Natural killer cell treated with Interleukin-12 subunit alpha and Interleukin-12 subunit beta and Interleukin-15 and Interleukin-18, amount 100 ng/mL, for 72 hours (primary cell): ENCODE results near the gene LUC7L. TPM values are rescaled to one million over a fixed set of nuclear protein-coding genes. Genes with fewer than 3 reads are reported as not detected.

ENCODE experiments used
- ATAC-seq, 2 donors: fragments of 150-1000 bp; cut with Tn5 transposase in 1 of 2; sonication (Bioruptor Pico), chemical (Tn5 transposase) in 1 of 2; 2 replicates each; pipeline ENCODE4 v1.10.0; 2021
- DNase-seq: peaks from one replicate; pipeline ENCODE4 v3.0.0; 2022; ENCODE audit warnings: low spot score
- H3K27ac Mint-ChIP-seq, 2 donors: 1 replicate in 1 of 2; 2 replicates in 1 of 2; pipeline ENCODE4 v1.8.0; 2022; ENCODE audit warnings: mixed read lengths in 2 of 2, mild to moderate bottlenecking in 1 of 2, moderate library complexity in 1 of 2
- H3K27me3 Mint-ChIP-seq, 2 donors: 1 replicate in 1 of 2; 2 replicates in 1 of 2; pipeline ENCODE4 v1.8.0; 2022; ENCODE audit warnings: mixed read lengths in 2 of 2
- H3K36me3 Mint-ChIP-seq: one replicate; pipeline ENCODE4 v1.8.0; 2022; ENCODE audit warnings: mixed read lengths
- H3K4me1 Mint-ChIP-seq, 2 donors: 1 replicate in 1 of 2; 2 replicates in 1 of 2; pipeline ENCODE4 v1.8.0; 2022; ENCODE audit warnings: low read depth in 2 of 2, mixed read lengths in 2 of 2, mild to moderate bottlenecking in 1 of 2
- H3K4me3 Mint-ChIP-seq: one replicate; pipeline ENCODE4 v1.8.0; 2022; ENCODE audit warnings: mixed read lengths
- H3K9me3 Mint-ChIP-seq: 2 replicates; pipeline ENCODE4 v1.8.0; 2022; ENCODE audit warnings: mixed read lengths
- total RNA-seq, 2 donors: library from RNA; stranded (reverse); gene quantifications; one replicate each; pipeline ENCODE4 v1.2.3, GENCODE V29; 2022

LUC7L gene
- total RNA-seq, 2 donors from 2014 or later: 54.2 to 115 TPM

- no peak for ATAC-seq
- no peak overlapping the region for H3K27ac Mint-ChIP-seq
- DNase-seq: no peak
- peaks cover 0 to 3% of the 10 kb centered on the region in 2 donors for H3K4me1 Mint-ChIP-seq
- H3K4me3 Mint-ChIP-seq: no peak overlapping the region
- H3K36me3 Mint-ChIP-seq: peaks cover 5% of the 10 kb centered on the region
- H3K9me3 Mint-ChIP-seq: no peaks in the 10 kb centered on the region
- no peaks in the 10 kb centered on the region for H3K27me3 Mint-ChIP-seq
Measured at GRCh38 chr16:188674-189073, 40.6 kb downstream of the LUC7L start.

GRCh38 chr16:187330-187729 is 41.9 kb downstream of the LUC7L start:
- Mint-ChIP-seq H3K36me3 (peaks cover 5% of the 10 kb centered on the region), H3K9me3 (no peaks in the 10 kb centered on the region), H3K4me3 (no peak overlapping the region), H3K27ac (no peak overlapping the region), H3K4me1 (no peaks in the 10 kb centered on the region), H3K27me3 (no peaks in the 10 kb centered on the region)
- DNase-seq (no peak), ATAC-seq (no peak)

- no peaks in the 10 kb centered on the region for H3K9me3 Mint-ChIP-seq
- no peak overlapping the region for H3K27ac Mint-ChIP-seq
- peaks cover 0 to 3% of the 10 kb centered on the region in 2 donors for H3K4me1 Mint-ChIP-seq
- DNase-seq (no peak), ATAC-seq (no peak)
- no peak overlapping the region for H3K4me3 Mint-ChIP-seq
- H3K27me3 Mint-ChIP-seq: no peaks in the 10 kb centered on the region
- H3K36me3 Mint-ChIP-seq: peaks cover 5% of the 10 kb centered on the region
Measured at GRCh38 chr16:185691-186090, 43.6 kb downstream of the LUC7L start.

GRCh38 chr16:185213-185612 is 44.0 kb downstream of the LUC7L start:
- H3K9me3 Mint-ChIP-seq: no peaks in the 10 kb centered on the region
- H3K27me3 Mint-ChIP-seq: no peaks in the 10 kb centered on the region
- DNase-seq (no peak), ATAC-seq (no peak)
- peaks cover 3% of the 10 kb centered on the region for H3K36me3 Mint-ChIP-seq
- no peak overlapping the region for H3K4me3 Mint-ChIP-seq
- peaks cover 0 to 3% of the 10 kb centered on the region in 2 donors for H3K4me1 Mint-ChIP-seq
- H3K27ac Mint-ChIP-seq: no peak overlapping the region

- H3K27me3 Mint-ChIP-seq: peaks cover 6 to 7% of the 10 kb centered on the region in 2 donors
- H3K4me3 Mint-ChIP-seq: no peak overlapping the region
- H3K27ac Mint-ChIP-seq: no peak overlapping the region
- DNase-seq (no peak), ATAC-seq (no peak)
- no peaks in the 10 kb centered on the region for H3K36me3 Mint-ChIP-seq
- peaks cover 0 to 3% of the 10 kb centered on the region in 2 donors for H3K4me1 Mint-ChIP-seq
- no peaks in the 10 kb centered on the region for H3K9me3 Mint-ChIP-seq
Measured at GRCh38 chr16:183005-183404, 46.2 kb downstream of the LUC7L start.

GRCh38 chr16:181565-182021 is 47.7 kb downstream of the LUC7L start:
- no peak overlapping the region for H3K27ac Mint-ChIP-seq
- no peak for ATAC-seq
- H3K9me3 Mint-ChIP-seq: no peaks in the 10 kb centered on the region
- H3K4me3 Mint-ChIP-seq: no peak overlapping the region
- peaks cover 0 to 3% of the 10 kb centered on the region in 2 donors for H3K4me1 Mint-ChIP-seq
- no peak for DNase-seq
- peaks cover 10 to 11% of the 10 kb centered on the region in 2 donors for H3K27me3 Mint-ChIP-seq
- no peaks in the 10 kb centered on the region for H3K36me3 Mint-ChIP-seq

GRCh38 chr16:180681-181564 is 48.3 kb downstream of the LUC7L start:
- Mint-ChIP-seq H3K4me1 (peaks cover 0 to 3% of the 10 kb centered on the region in 2 donors), H3K36me3 (no peaks in the 10 kb centered on the region), H3K9me3 (no peaks in the 10 kb centered on the region), H3K4me3 (no peak overlapping the region), H3K27me3 (peaks cover 10 to 11% of the 10 kb centered on the region in 2 donors), H3K27ac (no peak overlapping the region)
- ATAC-seq (peak; percentile 82 to 86), DNase-seq (peak; percentile 77)

- Mint-ChIP-seq H3K9me3 (no peaks in the 10 kb centered on the region), H3K4me3 (no peak within 1 kb of the TSS), H3K4me1 (peaks cover 0 to 3% of the 10 kb centered on the region in 2 donors), H3K27ac (no peak within 1 kb of the TSS), H3K36me3 (no peaks in the 10 kb centered on the region), H3K27me3 (peaks cover 15 to 16% of the 10 kb centered on the region in 2 donors)
- DNase-seq (no peak), ATAC-seq (peak; percentile 15 to 32)
Measured at GRCh38 chr16:180101-180675, 49.1 kb downstream of the LUC7L start, which contains the start of gene HBQ1. Gene HBQ1 (plus strand): TSS chr16:180459. CDS start chr16:180487, 28 bp downstream.

- no peaks in the 10 kb centered on the region for H3K9me3 Mint-ChIP-seq
- peaks cover 22 to 23% of the 10 kb centered on the region in 2 donors for H3K27me3 Mint-ChIP-seq
- H3K4me1 Mint-ChIP-seq: peaks cover 0 to 6% of the 10 kb centered on the region in 2 donors
- no peak for ATAC-seq
- no peaks in the 10 kb centered on the region for H3K36me3 Mint-ChIP-seq
- no peak overlapping the region for H3K27ac Mint-ChIP-seq
- no peak overlapping the region for H3K4me3 Mint-ChIP-seq
- no peak for DNase-seq
Measured at GRCh38 chr16:179211-180092, 49.8 kb downstream of the LUC7L start.

GRCh38 chr16:178668-179015 is 50.6 kb downstream of the LUC7L start:
- Mint-ChIP-seq H3K4me3 (no peak overlapping the region), H3K4me1 (peaks cover 0 to 6% of the 10 kb centered on the region in 2 donors), H3K27me3 (peaks cover 23 to 24% of the 10 kb centered on the region in 2 donors), H3K36me3 (no peaks in the 10 kb centered on the region), H3K27ac (no peak overlapping the region), H3K9me3 (no peaks in the 10 kb centered on the region)
- DNase-seq (no peak), ATAC-seq (no peak)

- no peaks in the 10 kb centered on the region for H3K36me3 Mint-ChIP-seq
- ATAC-seq: no peak
- H3K27me3 Mint-ChIP-seq: peaks cover 24 to 25% of the 10 kb centered on the region in 2 donors
- H3K4me3 Mint-ChIP-seq: no peak overlapping the region
- H3K4me1 Mint-ChIP-seq: peaks cover 0 to 9% of the 10 kb centered on the region in 2 donors
- H3K9me3 Mint-ChIP-seq: no peaks in the 10 kb centered on the region
- H3K27ac Mint-ChIP-seq: no peak overlapping the region
- peak; percentile 32 for DNase-seq
Measured at GRCh38 chr16:177981-178667, 51.1 kb downstream of the LUC7L start.

GRCh38 chr16:177394-177822 is 51.8 kb downstream of the LUC7L start:
- DNase-seq (no peak), ATAC-seq (no peak)
- Mint-ChIP-seq H3K27ac (no peak overlapping the region), H3K36me3 (no peaks in the 10 kb centered on the region), H3K4me1 (peaks cover 0 to 9% of the 10 kb centered on the region in 2 donors), H3K27me3 (peaks cover 24 to 25% of the 10 kb centered on the region in 2 donors), H3K9me3 (no peaks in the 10 kb centered on the region), H3K4me3 (no peak overlapping the region)
